K562 (cell line): ENCODE measurements around the gene ZNF234. TPM values are rescaled to one million over a fixed set of nuclear protein-coding genes. Genes with fewer than 3 reads are reported as not detected.

Experiments
- MEIS2 ChIP-seq: fragments of 450-650 bp; IDR thresholded peaks from 2 replicates; pipeline ENCODE4 v1.6.1; 2014; ENCODE audit warnings: mild to moderate bottlenecking; ENCODE audit not compliant: partially characterized antibody
- RBBP5 ChIP-seq: fragments of 200-600 bp; sonication (generic); IDR thresholded peaks from 2 replicates; pipeline ENCODE4 v1.6.1; 2012; ENCODE audit warnings: borderline replicate concordance, mild to moderate bottlenecking, low read length, control low read depth, inconsistent platforms; ENCODE audit not compliant: insufficient read depth, poor library complexity, severe bottlenecking
- SMAD2 ChIP-seq: fragments of 150-350 bp; IDR thresholded peaks from 2 replicates; pipeline ENCODE4 v1.6.1; 2014; ENCODE audit warnings: low read depth, mild to moderate bottlenecking, low read length
- polyA plus RNA-seq, 8 experiments: library from polyadenylated mRNA; depleted of rRNA in 4 of 8; stranded (reverse) in 5 of 8; unstranded in 3 of 8; fragments of >200 nt; fragmentation: Nextera tagmentation in 2 of 8; fragmentation: Illumina TruSeq in 1 of 8; extraction: Ambion mirVana in 2 of 8; extraction: Trizol in 1 of 8; gene quantifications; 2 replicates each; pipeline versions ENCODE4 v1.2.1 to v1.2.3, GENCODE V29; 2011 to 2014; ENCODE audit warnings: inconsistent platforms in 1 of 8, missing spikeins in 1 of 8
- total RNA-seq, 7 experiments: library from RNA; depleted of rRNA in 6 of 7; stranded (reverse); fragments of >200 nt in 6 of 7; fragmentation: Illumina TruSeq in 2 of 7; extraction: Trizol in 2 of 7; gene quantifications; 2 replicates each; pipeline versions ENCODE4 v1.2.1 to v1.2.3, GENCODE V29; 2011 to 2021; ENCODE audit warnings: low replicate concordance in 1 of 7
- TF ChIP-seq, protein P1 (sequence below), 2 experiments: fragments of 450-650 bp; IDR thresholded peaks; 2 replicates each; pipeline ENCODE4 v1.6.1; 2018; ENCODE audit warnings: mild to moderate bottlenecking in 2 of 2, low read depth in 1 of 2; ENCODE audit not compliant: partially characterized antibody in 2 of 2
- TF ChIP-seq, protein P2 (sequence below): fragments of 200-800 bp; sonication (Bioruptor generic); IDR thresholded peaks from 2 replicates; pipeline ENCODE4 v1.6.1; 2016; ENCODE audit warnings: missing genetic modification characterization, missing compliant biosample characterization

The ZNF234 gene
- total and polyA plus RNA-seq, 9 of the 15 experiments (the other 6 are each of a cell fraction or from before 2014, with no cell fraction given) = 0.82 to 2.9 (median 1.5) TPM

- TF ChIP-seq, protein P1, sequence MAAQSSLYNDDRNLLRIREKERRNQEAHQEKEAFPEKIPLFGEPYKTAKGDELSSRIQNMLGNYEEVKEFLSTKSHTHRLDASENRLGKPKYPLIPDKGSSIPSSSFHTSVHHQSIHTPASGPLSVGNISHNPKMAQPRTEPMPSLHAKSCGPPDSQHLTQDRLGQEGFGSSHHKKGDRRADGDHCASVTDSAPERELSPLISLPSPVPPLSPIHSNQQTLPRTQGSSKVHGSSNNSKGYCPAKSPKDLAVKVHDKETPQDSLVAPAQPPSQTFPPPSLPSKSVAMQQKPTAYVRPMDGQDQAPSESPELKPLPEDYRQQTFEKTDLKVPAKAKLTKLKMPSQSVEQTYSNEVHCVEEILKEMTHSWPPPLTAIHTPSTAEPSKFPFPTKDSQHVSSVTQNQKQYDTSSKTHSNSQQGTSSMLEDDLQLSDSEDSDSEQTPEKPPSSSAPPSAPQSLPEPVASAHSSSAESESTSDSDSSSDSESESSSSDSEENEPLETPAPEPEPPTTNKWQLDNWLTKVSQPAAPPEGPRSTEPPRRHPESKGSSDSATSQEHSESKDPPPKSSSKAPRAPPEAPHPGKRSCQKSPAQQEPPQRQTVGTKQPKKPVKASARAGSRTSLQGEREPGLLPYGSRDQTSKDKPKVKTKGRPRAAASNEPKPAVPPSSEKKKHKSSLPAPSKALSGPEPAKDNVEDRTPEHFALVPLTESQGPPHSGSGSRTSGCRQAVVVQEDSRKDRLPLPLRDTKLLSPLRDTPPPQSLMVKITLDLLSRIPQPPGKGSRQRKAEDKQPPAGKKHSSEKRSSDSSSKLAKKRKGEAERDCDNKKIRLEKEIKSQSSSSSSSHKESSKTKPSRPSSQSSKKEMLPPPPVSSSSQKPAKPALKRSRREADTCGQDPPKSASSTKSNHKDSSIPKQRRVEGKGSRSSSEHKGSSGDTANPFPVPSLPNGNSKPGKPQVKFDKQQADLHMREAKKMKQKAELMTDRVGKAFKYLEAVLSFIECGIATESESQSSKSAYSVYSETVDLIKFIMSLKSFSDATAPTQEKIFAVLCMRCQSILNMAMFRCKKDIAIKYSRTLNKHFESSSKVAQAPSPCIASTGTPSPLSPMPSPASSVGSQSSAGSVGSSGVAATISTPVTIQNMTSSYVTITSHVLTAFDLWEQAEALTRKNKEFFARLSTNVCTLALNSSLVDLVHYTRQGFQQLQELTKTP (IDR thresholded peaks at IDR 0.05; ENCODE audit: low read depth in 1 of 2, partially characterized antibody in 2 of 2) = peak in 1 of 2 experiments; percentile 85
- no peak for TF ChIP-seq RBBP5
- TF ChIP-seq, protein P2, sequence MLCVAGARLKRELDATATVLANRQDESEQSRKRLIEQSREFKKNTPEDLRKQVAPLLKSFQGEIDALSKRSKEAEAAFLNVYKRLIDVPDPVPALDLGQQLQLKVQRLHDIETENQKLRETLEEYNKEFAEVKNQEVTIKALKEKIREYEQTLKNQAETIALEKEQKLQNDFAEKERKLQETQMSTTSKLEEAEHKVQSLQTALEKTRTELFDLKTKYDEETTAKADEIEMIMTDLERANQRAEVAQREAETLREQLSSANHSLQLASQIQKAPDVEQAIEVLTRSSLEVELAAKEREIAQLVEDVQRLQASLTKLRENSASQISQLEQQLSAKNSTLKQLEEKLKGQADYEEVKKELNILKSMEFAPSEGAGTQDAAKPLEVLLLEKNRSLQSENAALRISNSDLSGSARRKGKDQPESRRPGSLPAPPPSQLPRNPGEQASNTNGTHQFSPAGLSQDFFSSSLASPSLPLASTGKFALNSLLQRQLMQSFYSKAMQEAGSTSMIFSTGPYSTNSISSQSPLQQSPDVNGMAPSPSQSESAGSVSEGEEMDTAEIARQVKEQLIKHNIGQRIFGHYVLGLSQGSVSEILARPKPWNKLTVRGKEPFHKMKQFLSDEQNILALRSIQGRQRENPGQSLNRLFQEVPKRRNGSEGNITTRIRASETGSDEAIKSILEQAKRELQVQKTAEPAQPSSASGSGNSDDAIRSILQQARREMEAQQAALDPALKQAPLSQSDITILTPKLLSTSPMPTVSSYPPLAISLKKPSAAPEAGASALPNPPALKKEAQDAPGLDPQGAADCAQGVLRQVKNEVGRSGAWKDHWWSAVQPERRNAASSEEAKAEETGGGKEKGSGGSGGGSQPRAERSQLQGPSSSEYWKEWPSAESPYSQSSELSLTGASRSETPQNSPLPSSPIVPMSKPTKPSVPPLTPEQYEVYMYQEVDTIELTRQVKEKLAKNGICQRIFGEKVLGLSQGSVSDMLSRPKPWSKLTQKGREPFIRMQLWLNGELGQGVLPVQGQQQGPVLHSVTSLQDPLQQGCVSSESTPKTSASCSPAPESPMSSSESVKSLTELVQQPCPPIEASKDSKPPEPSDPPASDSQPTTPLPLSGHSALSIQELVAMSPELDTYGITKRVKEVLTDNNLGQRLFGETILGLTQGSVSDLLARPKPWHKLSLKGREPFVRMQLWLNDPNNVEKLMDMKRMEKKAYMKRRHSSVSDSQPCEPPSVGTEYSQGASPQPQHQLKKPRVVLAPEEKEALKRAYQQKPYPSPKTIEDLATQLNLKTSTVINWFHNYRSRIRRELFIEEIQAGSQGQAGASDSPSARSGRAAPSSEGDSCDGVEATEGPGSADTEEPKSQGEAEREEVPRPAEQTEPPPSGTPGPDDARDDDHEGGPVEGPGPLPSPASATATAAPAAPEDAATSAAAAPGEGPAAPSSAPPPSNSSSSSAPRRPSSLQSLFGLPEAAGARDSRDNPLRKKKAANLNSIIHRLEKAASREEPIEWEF (CRISPR knock-in tag) = no peak
- no peak for TF ChIP-seq SMAD2
- TF ChIP-seq MEIS2 = no peak
These were observed at the start of gene ZNF234 (continued) for GRCh38 chr19:44141191-44142058.
